Ectodermal cell (in vitro differentiated cells): ENCODE measurements around the gene ADCYAP1. TPM values are rescaled to one million over a fixed set of nuclear protein-coding genes. Genes with fewer than 3 reads are reported as not detected.
"Not testable (repeated sequence)": the region's sequence is repeated elsewhere in the genome, so short reads cannot be mapped to it uniquely, and the experiment has no call there.

ENCODE experiments used
- H3K27ac ChIP-seq: 2 replicates; pipeline ENCODE4 v1.7.0; 2013; ENCODE audit warnings: mild to moderate bottlenecking, low read depth, low read length; ENCODE audit not compliant: insufficient read depth, poor library complexity, severe bottlenecking
- H3K27me3 ChIP-seq: 2 replicates; pipeline ENCODE4 v1.7.0; 2013; ENCODE audit warnings: mild to moderate bottlenecking, low read length; ENCODE audit not compliant: insufficient read depth, control insufficient read depth, poor library complexity, severe bottlenecking
- H3K36me3 ChIP-seq: one replicate; pipeline ENCODE4 v1.7.0; 2013; ENCODE audit warnings: low read length; ENCODE audit not compliant: control insufficient read depth, insufficient read depth
- H3K4me1 ChIP-seq: one replicate; pipeline ENCODE4 v1.7.0; 2013; ENCODE audit warnings: low read length; ENCODE audit not compliant: control insufficient read depth, insufficient read depth
- H3K4me3 ChIP-seq: 2 replicates; pipeline ENCODE4 v1.7.0; 2013; ENCODE audit warnings: low read depth, low read length, control low read depth; ENCODE audit not compliant: insufficient read depth
- H3K9me3 ChIP-seq: 2 replicates; pipeline ENCODE4 v1.7.0; 2013; ENCODE audit warnings: mild to moderate bottlenecking, low read length, moderate library complexity; ENCODE audit not compliant: control insufficient read depth
- WGBS, 2 experiments: methylation state at CpG; one replicate each; pipeline ENCODE4 v1.1.7; 2013; ENCODE audit warnings: missing lambda C conversion rate in 2 of 2; 5-methylcytosine and 5-hydroxymethylcytosine counted together
- polyA plus RNA-seq, 4 experiments: library from polyadenylated mRNA; stranded (reverse); fragments of 50-300 nt; gene quantifications; one replicate each; pipeline ENCODE4 v1.2.3, GENCODE V29; 2013

The ADCYAP1 gene
- polyA plus RNA-seq (2013, experiment 1 of 4), result 0.87 TPM
- polyA plus RNA-seq (2013, experiment 2 of 4), result 0.96 TPM
- 1.1 TPM for polyA plus RNA-seq (2013, experiment 3 of 4)
- polyA plus RNA-seq (2013, experiment 4 of 4), result 1.4 TPM

DNA sequence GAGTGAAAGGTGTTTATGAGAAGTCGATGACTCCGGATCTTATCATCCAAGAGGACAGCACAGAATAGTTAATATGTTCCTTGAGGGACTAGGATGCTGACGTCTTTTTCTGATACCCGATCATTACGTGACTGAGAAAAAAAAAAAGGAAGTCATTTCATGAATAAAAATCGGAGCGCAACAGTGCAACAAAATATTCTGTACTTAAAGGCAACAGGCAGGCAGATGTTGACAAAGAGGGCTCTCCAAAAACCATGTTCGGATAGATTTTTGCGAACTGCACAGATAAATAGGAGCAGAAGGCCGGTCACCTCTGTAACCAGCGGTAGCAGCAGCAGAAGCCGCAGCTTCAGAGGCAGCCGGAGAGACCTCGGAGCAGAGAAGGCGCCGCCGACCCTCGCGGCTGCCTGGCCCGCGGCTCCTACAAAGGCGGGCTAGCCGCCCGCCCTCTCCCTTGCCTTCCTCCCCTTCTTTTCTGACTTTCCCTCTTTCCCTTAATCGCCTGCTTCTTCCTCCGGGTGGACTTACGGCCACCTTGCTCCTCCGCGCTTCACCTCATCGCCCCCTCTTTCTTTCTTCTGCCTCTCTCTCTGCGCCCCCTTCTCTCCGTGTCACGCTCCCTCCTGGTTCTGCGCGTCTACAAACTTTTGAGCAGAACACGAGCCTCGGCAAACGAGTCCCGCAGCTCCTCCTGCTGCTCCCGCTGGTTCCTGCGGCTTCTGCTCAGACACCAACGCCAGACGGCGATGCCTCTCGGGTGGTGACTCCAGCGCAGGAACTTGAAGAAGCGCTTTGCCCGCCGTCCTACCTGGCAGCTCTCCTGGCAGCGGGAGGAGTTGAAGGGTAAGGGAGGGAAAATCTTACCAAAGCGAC lies at the start of gene ADCYAP1:
ADCYAP1 (plus strand) TSS at position 654 of the 873 bp plus-strand sequence. CDS start 516 bp downstream, outside the sequence.
- H3K9me3 ChIP-seq, result no peaks in the 10 kb centered on the region
- H3K36me3 ChIP-seq, result no peaks in the 10 kb centered on the region
- H3K4me1 ChIP-seq, result peaks cover 27% of the 10 kb centered on the region
- H3K27ac ChIP-seq, result no peak within 1 kb of the TSS
- H3K4me3 ChIP-seq, result peak within 1 kb of the TSS; percentile 18
- 6% methylated on average over 51 of the region's 51 CpGs for WGBS, 2 experiments
- H3K27me3 ChIP-seq, result peaks cover 92% of the 10 kb centered on the region

- Histone ChIP-seq H3K9me3 (no peaks in the 10 kb centered on the region), H3K27me3 (no peaks in the 10 kb centered on the region), H3K36me3 (no peaks in the 10 kb centered on the region), H3K27ac (no peak overlapping the region), H3K4me1 (no peaks in the 10 kb centered on the region), H3K4me3 (no peak overlapping the region)
- WGBS, 2 experiments, result 96 to 98% methylated on average over 2 of the region's 2 CpGs
Measured at GRCh38 chr18:857986-858385, 46.7 kb upstream of the ADCYAP1 start.

GRCh38 chr18:864872-865273 lies 39.8 kb upstream of the ADCYAP1 start:
- no peaks in the 10 kb centered on the region for H3K4me1 ChIP-seq
- no peaks in the 10 kb centered on the region for H3K9me3 ChIP-seq
- H3K27ac ChIP-seq, result no peak overlapping the region
- H3K27me3 ChIP-seq, result no peaks in the 10 kb centered on the region
- 8 to 12% methylated on average over 15 of the region's 15 CpGs for WGBS, 2 experiments
- H3K36me3 ChIP-seq, result no peaks in the 10 kb centered on the region
- no peak overlapping the region for H3K4me3 ChIP-seq

- 91 to 99% methylated on average over 2 of the region's 3 CpGs for WGBS, 2 experiments
- H3K36me3 ChIP-seq, result no peaks in the 10 kb centered on the region
- H3K4me3 ChIP-seq, result no peak overlapping the region
- no peaks in the 10 kb centered on the region for H3K9me3 ChIP-seq
- no peaks in the 10 kb centered on the region for H3K27me3 ChIP-seq
- H3K4me1 ChIP-seq, result no peaks in the 10 kb centered on the region
- no peak overlapping the region for H3K27ac ChIP-seq
Measured at GRCh38 chr18:867257-867656, 37.4 kb upstream of the ADCYAP1 start.

GRCh38 chr18:873426-873825 lies 31.2 kb upstream of the ADCYAP1 start:
- H3K27me3 ChIP-seq, result not testable (repeated sequence)
- WGBS, 2 experiments, result 91 to 92% methylated on average over 2 of the region's 3 CpGs

DNA sequence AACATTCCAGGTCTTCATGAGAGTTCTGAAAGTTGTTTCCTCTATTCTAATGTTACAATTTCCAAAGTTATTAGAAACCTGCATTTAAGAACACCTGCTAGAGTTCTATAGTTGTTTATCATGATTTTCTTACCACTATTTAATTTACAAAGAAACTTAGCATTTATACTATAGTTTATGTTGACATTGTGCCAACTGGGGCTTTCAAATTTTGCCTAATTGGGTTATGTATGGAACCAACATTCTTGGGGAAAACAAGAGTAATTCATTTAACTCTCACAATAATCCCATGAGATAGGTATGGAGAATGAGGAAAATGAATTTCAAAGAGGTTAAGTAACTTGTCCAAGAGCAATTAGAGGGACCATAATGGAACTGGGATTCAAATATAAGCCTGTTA lies 28.8 kb upstream of the ADCYAP1 start:
- peaks cover 2% of the 10 kb centered on the region for H3K9me3 ChIP-seq

More at GRCh38 chr18:873426-873825, 31.2 kb upstream of the ADCYAP1 start:
- H3K9me3 ChIP-seq, H3K4me3 ChIP-seq, H3K4me1 ChIP-seq, H3K36me3 ChIP-seq, H3K27ac ChIP-seq: not testable (repeated sequence)

GRCh38 chr18:877238-877637 lies 27.4 kb upstream of the ADCYAP1 start:
- WGBS, 2 experiments, result 92 to 94% methylated on average over 6 of the region's 6 CpGs
- Histone ChIP-seq H3K4me1 (no peaks in the 10 kb centered on the region), H3K27ac (no peak overlapping the region), H3K27me3 (no peaks in the 10 kb centered on the region), H3K9me3 (peaks cover 2% of the 10 kb centered on the region), H3K4me3 (no peak overlapping the region), H3K36me3 (no peaks in the 10 kb centered on the region)

More for the DNA sequence above, 28.8 kb upstream of the ADCYAP1 start:
- Histone ChIP-seq H3K36me3 (no peaks in the 10 kb centered on the region), H3K27me3 (no peaks in the 10 kb centered on the region), H3K4me1 (no peaks in the 10 kb centered on the region), H3K4me3 (no peak overlapping the region), H3K27ac (no peak overlapping the region)

DNA sequence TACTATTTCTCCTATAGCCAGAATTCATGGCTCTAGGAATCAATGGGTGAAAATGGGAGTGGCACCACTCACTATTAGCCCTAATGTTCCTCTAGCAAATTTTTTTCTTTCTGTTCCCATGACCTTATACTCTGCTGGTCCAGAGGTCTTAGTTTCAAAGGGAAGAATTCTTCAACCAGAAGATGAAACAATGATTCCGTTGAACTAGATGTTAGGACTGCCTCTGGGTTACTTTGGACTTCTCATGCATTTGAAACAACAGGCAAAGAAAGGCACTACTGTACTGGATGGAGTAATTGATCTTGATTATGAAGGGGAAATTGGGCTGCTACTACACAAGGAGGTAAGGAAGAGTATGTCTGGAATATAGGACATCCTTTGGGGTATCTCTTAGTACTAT lies 18.6 kb upstream of the ADCYAP1 start:
- Histone ChIP-seq H3K4me1 (no peaks in the 10 kb centered on the region), H3K36me3 (no peaks in the 10 kb centered on the region), H3K9me3 (no peaks in the 10 kb centered on the region), H3K27me3 (no peaks in the 10 kb centered on the region), H3K4me3 (no peak overlapping the region), H3K27ac (no peak overlapping the region)
- WGBS, 2 experiments, result 91 to 95% methylated on average over 1 of the region's 1 CpG

GRCh38 chr18:887716-888115 lies 17.0 kb upstream of the ADCYAP1 start:
- no peaks in the 10 kb centered on the region for H3K36me3 ChIP-seq
- WGBS, 2 experiments, result 91 to 94% methylated on average over 2 of the region's 2 CpGs
- H3K27ac ChIP-seq, result no peak overlapping the region
- no peaks in the 10 kb centered on the region for H3K4me1 ChIP-seq
- no peaks in the 10 kb centered on the region for H3K9me3 ChIP-seq
- H3K4me3 ChIP-seq, result no peak overlapping the region
- no peaks in the 10 kb centered on the region for H3K27me3 ChIP-seq

DNA sequence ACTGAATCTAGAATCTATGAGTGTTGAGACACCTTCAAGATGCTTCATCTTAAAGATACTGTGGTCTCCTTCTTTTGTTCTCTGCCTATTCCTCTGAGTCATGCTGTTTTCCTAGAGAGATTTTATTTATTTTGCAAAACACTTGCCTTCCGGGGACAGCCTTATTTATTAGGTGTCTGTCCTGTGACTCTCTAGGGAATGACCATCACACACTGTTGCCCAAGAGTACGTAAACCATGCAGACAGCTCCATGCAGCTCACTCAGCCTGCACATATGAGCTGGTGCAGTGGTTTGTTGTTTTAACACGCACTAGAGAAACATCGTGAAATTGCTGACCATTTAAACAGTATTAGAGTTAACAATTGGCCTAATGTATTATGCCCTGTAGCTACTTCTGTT lies 12.4 kb upstream of the ADCYAP1 start:
- no peaks in the 10 kb centered on the region for H3K9me3 ChIP-seq
- no peak overlapping the region for H3K4me3 ChIP-seq
- 78 to 82% methylated on average over 4 of the region's 4 CpGs for WGBS, 2 experiments
- H3K27ac ChIP-seq, result no peak overlapping the region
- H3K27me3 ChIP-seq, result no peaks in the 10 kb centered on the region
- H3K4me1 ChIP-seq, result no peaks in the 10 kb centered on the region
- H3K36me3 ChIP-seq, result no peaks in the 10 kb centered on the region
